ENCODE measurements around the gene HIVEP2.

HIVEP2 gene

DNA sequence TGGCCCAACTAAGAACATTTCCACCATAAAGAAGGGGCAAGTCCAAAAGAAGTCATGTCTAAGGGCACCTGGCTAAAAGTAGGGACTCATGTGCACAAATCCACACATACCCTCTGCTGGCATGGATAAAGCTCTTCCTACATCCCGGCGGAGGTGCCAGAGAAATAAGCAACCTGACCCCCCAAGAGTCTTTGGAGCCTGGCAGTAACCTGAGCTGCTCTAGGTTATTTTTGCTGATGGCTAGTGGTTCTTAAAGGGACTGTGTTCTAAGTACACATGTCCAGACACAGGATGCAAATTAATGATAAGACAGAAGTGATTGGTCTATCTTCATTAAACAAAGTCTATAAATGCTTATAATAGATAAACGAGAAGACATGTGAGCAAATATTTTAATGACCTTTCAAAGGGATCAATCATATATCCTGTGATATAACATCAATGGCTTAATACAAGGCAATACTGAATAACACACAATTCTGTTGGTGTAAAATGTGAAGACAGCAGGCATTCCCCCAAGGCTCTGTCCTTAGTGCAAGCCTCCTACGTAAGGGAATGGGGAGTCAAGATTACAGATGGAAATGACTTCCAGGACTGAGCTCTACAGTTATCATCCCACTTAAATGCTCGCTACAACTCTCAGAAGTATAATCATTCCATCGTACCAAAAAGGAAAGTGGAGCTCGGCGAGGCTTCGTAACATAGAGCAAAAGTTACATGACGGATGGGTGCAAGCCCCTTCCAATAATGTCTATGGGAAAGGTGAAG is 52.5 kb downstream of the HIVEP2 start:
- no peak for DNase-seq (ENCODE audit: low read depth in 3 of 3)

DNA sequence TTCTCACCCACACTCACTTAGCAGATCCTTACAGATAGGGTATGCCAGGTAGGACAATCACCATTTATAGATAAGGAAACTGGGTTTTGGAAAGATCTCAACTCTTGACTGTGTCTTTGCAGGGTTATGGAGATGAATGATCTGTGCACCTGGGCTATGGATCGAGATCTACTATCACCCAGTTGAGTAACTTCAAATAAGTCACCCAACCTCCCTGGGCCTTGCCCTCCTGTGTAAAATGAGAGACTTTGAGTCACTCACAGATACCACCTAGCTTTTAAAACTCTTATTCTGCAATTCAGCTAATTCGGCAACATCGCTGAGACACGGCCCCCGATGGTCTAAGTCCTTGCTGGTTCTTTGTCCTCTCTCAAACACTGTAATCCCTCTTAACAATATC is 53.5 kb downstream of the HIVEP2 start:
- no peak for DNase-seq (ENCODE audit: low read depth in 3 of 3)

DNA sequence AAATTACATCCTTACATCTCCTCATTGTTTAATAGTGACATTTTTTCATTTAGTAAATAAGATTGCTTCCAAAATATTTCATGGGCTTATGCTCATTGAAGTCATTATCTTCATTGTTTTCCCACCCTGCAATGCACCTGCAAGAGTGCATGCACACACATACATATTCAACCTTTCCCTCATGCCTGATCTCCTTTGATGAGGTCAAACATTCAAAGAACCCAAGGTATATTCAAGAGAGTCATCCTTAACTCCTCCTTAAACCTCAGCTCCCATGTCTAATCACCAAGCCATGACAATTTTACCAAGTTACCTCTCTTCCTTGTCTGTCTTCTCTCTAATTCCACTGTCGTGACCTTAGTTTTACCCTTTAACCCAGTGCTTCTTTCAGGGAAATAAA is 56.5 kb downstream of the HIVEP2 start:
- no peak for DNase-seq (ENCODE audit: low read depth in 3 of 3)

DNA sequence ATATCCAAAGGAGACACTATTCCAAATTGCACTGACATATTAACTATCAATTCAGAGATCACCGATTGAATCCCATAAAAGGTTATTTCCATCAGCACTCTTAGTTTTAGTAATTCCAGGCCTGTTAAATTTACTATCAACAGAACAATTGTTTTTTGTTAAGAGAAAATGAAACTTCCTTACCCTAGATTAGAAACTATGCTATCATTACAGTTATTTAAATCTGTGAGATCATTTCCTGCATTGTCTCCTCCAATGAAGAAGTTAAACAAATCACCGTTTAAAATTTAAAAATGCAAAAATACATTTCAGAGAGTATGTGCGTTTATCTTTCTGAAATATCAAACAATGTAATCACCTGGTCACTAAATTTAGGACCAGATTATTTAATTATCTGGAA is 57.5 kb downstream of the HIVEP2 start:
- no peak for DNase-seq (ENCODE audit: low read depth in 3 of 3)

DNA sequence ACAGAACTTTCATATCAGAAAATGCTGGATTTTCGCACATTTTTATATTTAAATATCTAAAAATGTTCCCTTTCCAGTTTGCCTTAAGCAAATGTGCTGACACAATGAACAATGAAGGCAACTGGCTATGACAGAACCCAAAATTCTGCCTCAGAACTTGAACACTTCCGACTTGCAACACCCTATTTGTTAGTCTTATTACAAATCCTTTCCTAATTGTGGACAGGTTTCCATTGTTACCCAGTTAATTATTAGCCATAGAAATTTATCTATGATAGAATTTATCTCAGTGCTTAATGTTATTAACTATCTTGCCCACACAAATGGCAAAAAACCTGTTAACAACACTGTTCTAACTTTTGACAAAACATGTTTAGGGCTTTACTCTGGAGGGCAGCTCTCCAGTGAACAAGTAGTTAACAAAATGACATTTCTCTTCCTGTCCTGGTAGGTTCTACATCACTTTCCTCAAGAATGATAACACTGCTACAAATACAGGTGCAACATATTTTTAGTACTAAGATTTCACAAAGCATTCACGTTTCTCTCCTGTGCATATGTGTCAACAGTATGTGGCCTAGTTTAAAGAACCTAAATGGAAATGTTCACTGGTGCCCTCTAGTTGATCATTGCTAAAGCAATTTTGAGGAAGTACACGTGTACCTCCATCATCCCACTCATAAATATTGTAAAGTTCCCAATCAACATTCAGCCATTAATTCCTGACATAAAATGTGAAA is 58.4 kb downstream of the HIVEP2 start:
- no peak for DNase-seq (ENCODE audit: low read depth in 3 of 3)

DNA sequence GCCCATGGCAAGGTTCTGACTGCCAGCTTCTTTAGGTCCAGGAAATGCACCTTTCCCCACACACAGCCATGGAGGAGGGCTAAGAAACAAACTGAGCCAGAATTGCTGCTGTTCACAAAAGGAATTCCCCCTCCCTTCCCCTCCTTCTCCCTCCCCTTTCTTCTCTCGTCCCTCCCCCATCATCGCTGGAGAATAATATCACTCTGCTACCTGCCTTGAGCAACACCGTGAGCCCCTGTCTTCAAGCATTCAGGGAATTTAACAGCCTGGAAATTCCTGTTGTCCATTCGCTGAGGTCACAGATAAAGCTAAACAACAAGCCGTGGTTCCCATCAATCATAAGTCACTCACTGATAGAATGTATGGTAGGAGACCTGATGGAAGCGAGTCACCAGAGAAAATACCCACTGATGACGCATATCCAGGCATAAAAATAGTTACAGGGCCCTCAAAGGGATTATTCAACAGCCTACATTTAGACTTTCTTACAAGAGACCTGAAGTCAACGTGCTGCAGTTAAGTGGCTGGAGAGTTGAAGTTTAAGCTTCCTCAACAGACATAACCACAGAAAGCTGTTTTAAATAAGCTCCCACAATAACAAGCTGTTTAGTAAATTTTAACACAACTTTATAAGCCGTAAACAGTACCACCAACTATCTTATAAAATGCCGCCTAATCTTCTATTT is 59.7 kb downstream of the HIVEP2 start:
- peak in 1 of 3 experiments; percentile 17 for DNase-seq (ENCODE audit: low read depth in 3 of 3)

DNA sequence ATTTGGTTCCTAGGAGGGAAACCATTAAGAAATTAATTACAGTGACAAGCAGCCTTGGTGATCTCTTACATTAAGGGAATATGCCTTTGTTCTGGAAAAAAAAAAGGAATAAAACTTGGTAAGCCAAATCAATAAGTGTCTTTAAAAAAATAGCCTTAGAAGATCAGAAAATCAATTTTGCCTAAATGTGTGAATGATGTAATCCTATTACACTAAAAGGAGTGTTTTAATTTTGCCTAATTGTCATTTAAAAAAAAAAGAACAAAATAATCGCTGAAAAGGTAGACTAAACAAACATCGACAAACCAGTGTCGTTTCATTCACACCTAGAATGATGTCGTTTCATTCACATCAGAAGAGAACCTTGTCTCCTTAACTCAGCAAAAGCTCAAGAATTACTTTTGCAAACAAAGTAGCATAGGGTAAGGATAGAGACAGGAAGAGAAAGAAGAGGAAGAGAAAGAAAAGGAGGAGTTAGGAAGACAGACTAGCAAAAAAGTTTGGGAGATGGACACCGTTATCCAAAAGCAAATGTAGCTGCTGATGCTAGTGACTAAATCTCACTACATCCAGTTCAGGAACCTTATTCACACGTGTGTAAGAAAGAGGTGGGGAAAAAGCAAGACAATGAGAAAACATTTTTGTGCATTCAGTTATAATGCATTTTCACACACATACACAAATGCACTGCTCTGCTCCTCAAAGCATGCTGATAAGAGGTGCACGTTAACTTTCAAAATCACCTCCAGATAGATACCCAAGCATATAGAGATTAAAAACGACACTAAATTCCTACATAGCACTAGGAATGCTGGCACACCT is 60.6 kb downstream of the HIVEP2 start:
- no peak for DNase-seq (ENCODE audit: low read depth in 3 of 3)

DNA sequence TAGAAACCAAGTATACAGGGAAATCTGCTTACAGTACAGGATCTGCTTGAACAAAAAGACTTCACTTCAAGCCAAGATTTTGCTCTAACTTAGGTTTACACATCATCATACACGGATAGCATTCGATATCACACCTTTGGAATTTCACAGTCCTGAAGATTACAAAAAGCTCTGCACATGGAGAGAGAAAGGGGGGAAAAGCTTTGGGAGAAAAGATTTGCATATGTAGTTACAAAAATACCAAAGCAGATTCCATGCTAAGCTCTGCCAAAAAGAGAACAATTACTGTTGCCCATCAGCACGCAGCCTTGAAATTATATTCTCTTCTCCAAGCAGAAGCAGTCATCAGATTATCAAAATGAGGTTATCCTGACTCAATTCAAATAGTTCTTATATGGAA is 62.0 kb downstream of the HIVEP2 start:
- DNase-seq (ENCODE audit: low read depth in 3 of 3), result no peak

DNA sequence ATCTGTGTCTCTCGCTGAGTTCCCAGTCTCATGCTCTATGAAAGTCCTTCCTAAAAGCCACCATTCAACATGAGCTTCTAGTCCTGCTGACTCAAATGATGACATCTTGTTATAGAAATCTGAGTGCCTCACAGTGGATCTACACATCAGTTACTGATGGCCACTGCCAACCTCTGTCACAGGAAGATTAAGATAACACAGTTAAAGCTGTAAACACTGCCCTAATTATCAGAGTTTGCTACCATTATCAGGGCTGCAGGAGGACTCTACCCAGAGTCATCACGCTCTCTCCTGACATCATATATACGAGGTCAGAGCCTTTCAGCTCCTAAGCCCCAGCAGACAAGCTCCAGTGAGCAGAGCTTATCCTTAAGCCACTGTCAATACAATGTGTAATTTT is 63.2 kb downstream of the HIVEP2 start:
- no peak for DNase-seq (ENCODE audit: low read depth in 3 of 3)

DNA sequence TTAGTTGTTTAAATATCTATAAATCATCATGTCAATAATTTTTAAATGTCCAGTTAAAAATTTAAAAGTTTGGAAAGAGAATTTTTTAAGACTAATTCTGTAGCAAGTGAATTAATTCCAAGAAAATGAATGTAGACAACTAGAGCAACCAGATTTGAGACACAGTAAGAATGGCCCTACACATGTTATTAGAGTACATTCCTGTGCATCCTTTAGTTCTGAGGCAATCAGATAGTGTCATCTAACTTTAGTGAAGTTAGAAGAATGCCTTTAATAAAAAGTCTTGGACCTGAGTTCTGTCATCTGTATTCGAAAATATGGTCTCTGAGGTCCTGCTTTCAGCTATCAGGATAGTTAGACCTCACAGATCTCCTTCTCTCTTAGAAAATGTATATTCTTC is 63.7 kb downstream of the HIVEP2 start:
- DNase-seq (ENCODE audit: low read depth in 3 of 3), result no peak

DNA sequence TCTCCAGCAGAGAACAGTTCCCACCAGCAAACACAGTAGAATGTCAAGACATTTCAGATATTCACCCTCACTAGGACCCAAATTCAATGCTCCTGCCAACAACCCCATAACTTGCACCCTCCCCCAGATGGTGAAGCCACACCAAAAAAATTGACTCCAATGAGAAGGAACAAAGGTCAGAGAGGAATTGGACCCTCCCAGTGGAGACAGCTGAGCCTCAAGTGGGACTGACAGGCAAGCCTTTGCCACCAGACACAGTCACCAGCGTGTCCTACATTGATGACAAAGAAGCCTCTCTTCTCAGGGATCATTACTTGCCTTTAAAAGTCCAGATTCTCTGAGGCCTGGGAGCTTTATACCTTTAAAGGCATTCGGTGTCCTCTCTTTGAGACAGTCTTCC is 64.8 kb downstream of the HIVEP2 start:
- no peak for DNase-seq (ENCODE audit: low read depth in 3 of 3)

DNA sequence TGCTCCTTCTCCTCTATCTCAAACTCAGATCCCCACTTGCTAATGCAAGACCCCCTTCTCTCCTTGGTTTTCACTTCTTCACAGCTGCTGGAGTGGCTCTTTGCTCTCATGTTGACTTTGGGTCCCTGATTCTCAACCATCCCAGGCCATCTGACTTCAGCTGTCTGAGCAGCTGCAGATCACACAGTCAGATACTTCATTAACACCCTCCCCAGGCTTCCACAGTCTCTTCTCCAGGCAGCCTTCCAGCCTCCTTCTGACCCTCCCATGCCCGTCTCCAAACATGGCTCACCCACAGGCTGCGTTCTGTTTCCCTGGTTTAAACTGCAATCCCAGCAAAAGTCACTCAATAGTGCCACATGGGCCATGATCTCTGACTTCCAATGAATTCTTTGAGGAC is 65.4 kb downstream of the HIVEP2 start:
- no peak for DNase-seq (ENCODE audit: low read depth in 3 of 3)

DNA sequence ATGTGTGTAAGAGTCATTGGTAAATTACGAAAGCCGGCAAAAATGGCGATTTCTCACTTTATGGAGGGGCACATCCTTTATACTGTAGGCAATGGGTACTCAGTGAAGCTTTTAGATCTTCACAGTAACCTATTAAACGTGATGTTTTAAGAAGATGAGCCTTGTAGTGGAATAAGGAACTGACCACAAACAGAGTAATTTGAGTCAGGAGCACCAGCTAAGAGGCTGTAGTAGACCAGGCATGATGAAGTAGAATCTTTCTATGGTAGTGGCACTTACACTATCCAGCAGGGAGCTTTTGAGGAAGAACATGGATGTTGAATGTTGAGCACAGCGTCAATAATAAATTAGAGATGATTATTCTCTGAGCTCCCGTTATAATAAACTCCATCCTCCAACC is 65.9 kb downstream of the HIVEP2 start:
- DNase-seq (ENCODE audit: low read depth in 3 of 3), result no peak

DNA sequence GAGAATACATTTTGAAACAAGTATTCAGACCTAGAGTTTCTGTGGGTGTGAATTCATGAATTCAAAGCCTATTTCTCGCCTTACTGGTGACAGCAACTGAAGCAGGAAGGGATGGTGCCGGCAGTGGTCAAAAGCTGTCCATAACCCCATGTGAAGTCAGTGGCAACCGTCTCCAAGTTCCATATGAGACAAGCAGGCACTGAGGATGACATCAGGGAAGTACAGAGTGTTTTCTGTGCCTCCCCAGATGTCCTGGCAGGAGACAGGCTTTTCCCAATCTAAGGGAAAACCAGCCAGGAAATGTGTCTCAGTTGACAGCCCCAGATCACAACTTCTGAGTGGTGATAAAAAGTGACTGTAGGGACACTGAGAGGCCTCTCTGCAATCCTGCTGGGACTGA is 66.6 kb downstream of the HIVEP2 start:
- no peak for DNase-seq (ENCODE audit: low read depth in 3 of 3)

DNA sequence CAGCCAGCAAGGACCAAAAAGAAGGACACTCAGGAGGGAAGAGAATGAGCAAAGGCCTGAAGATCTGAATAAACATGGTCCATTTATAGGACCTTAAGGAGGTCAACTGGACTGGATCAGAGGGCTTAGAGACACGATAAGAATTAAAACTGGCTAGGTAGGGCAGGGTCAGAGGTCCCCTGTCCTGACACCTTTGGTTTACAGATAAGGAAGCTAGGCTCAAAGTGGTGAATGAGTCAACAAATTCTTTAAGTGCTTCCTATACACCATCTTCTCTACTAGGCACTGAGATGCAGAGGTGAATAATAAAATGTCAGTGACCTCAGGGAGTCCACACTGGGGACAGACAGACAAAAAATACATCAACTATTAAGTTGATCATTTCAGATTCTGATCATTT is 70.3 kb downstream of the HIVEP2 start:
- DNase-seq (ENCODE audit: low read depth in 3 of 3), result no peak

DNA sequence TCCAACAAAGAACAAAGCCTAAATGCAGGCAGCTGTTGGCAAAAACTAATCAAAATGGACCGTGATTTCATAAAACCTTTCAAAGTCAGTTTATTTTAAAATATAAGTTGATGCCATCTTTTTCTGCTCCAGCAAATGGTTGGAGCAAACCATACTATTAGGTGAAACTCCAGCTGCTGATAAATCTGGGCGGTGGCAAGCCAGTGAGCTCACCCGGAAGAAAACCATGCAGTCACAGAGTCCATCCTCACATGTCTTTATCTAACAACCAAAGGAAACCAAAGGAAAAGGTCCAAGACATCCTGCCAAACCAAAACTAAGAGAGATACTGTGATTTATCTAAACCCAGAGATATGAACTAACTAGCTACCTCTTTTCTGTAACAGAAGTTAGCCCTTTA is 72.6 kb downstream of the HIVEP2 start:
- DNase-seq (ENCODE audit: low read depth in 3 of 3), result no peak

DNA sequence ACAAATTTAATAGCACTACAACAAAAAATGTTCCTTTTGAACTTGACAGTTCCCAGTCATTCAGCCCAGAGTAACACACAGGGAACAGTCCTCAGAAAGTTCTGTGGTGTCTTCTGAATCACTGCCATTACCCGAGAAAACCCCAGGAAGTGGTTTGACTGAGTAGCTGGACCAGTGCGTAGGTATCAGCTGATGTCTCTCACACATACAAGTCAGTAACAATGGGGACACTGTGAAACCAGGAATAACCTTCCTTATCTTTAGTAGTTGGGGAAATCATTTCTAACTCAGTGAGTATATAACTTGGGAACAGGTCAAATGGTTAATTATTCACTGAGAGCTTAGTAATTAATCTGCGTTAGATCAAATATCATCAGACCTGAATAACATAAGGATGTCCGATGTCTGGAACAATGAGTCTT is 73.1 kb downstream of the HIVEP2 start:
- peak in 1 of 3 experiments; percentile 38 for DNase-seq (ENCODE audit: low read depth in 3 of 3)

DNA sequence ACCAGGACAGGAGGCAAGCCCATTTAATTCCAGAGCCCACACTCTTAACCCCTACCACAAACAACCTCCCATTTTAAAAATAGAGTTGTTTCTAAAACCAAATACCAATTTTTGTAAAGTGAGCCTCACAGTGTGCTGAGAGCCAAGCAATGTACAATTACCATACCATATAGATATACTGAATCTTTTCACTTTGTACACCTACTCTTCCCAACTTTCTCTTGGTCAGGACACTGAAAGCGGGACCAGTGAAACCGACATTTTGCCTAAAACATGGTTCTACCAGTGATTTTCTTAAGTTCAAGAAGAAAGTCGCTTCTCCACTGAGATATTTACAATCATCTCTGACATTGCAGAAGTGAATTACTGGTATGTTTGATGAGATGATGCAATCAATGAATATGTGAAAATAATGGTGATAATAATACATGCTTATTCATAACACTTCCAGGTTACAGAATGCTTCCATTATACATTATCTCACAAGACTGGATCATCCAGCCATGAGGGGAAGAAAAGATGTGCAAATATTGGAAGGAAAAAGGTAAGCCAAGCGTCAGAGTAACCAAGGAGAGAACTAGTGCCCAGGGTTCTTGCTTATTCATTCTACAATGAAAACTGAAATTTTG is 74.1 kb downstream of the HIVEP2 start:
- DNase-seq (ENCODE audit: low read depth in 3 of 3), result no peak

DNA sequence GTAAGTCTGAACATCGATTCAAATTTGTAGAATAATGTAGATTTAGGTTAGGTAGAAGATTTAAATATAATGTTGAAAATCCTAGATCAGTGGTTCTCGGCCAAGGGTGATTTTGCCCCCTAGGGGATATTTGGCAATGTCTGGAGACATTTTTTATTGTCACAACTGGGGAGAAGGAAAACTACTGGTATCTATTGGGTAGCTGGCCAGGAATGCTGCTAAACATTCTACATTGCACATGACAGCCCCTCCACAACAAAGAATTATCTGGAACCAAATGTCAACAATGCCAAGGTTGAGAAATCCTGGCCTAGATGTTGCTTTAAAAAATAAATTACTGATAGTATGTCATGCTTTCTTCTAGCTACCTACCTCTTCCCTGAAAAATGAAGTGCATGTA is 76.1 kb downstream of the HIVEP2 start:
- DNase-seq (ENCODE audit: low read depth in 3 of 3), result no peak

DNA sequence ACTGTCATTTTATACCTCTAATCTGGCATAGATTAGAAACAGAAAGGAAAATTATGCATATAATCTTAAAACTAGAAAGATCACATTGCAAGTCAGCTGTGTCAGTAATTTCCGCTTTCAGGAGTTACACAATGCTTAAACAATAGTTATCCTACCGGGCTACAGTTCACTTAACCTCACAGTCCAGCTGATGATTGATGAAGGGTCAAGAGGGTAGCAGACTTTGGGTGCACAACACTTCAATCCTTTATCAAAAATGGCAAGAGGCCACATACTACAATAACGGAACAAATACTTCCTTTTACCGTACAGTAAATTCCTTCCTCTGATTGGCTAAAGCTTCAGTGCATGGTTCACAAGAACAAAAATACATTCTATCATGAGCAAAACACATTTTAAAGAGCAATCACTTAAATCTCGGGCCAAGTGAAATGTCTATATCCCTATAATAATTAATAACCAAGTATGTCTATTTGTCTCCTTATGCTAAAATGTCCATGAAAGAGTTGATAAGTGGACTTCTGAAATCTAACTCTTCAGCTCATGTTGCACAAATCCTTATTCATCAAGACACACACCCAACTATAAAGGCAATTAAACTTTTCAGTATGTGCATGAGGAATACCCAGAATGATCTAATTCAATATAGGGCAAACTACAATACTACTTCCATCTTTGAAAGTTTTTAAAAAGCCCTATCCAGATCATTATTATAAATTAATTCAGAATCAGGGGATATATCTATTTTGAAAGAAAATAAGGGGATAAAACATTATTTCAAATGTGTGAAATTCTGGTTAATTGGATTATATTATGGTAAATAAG is 76.8 kb downstream of the HIVEP2 start:
- no peak for DNase-seq (ENCODE audit: low read depth in 3 of 3)

DNA sequence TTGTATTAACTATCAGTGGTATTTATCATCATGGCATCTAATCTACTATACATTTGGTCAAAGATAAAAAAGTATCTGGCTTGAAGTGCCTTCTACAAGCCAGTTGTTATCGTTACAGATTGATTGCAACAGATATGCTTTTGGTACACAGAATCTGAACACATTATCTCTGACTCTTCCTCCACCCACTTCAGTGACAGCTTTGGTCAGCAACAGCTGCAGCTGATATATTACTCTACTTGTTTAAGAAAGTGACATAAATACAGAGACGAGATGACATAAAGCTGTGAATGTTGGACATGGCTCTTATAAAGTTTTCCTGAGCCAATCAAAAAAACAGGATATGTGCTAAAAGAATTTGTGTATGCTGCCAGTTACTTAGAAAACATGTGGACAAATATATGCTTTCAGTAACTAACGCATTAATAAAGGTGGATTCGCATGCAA is 77.6 kb downstream of the HIVEP2 start:
- no peak for DNase-seq (ENCODE audit: low read depth in 3 of 3)

All from stimulated activated CD4-positive, alpha-beta T cell treated with anti-CD3 and anti-CD28 coated beads, TNF-alpha, amount 100 ng/mL, for 24 hours (primary cell).